CD4-positive, alpha-beta T cell treated with Interferon gamma for 1 hour (primary cell): Measurements from ENCODE around the gene ACAD10.
"Not testable (repeated sequence)": the region's sequence is repeated elsewhere in the genome, so short reads cannot be mapped to it uniquely, and the experiment has no call there.

Experiments
- DNase-seq: peaks from one replicate; pipeline ENCODE4 v3.0.0-alpha.2; 2020

Gene ACAD10

DNA sequence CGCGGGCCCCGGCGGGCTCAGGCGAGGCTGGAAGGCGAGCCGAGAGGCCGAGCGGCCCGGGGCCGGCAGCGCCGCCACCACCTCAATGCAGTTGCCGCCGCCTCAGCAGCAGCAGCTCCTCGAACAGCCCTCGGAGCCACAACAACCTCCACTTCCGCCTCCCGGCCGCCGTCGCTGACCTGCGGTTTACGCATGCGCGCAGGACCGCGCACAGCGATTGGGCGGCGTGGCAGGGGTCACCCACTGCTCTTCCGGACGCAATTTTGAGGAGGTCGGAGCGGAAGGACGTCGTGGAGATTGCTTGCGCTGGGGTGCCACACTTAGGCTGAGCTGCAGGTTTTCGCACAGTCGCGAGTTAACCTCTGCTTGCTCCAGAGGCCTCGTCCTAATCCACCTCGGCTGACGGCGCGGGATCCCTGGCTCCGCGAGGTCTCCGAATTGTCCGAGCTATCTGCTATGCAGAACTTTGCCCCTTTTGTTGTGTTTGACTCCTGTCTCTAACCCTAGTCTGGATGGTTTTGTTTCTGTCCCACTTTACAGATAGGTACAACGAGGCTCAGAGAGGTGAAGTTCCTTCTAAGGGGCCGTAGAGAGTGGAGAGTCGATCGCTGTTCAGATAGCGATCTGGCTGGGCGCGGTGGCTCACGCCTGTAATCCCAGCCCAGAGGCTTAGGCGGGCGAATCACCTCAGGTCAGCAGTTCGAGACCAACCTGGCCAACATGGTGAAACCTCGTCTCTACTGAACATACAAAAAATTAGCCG is at the start of gene ACAD10, which contains the start of gene BRAP:
Gene ACAD10, plus strand, starts transcription at position 243 of the 763 bp plus-strand sequence. CDS start 6,657 bp downstream, outside the sequence.
Gene BRAP, minus strand, starts transcription at position 146 of the 763 bp plus-strand sequence. CDS start 164 bp downstream, outside the sequence.
- DNase-seq = peak; percentile 94

DNA sequence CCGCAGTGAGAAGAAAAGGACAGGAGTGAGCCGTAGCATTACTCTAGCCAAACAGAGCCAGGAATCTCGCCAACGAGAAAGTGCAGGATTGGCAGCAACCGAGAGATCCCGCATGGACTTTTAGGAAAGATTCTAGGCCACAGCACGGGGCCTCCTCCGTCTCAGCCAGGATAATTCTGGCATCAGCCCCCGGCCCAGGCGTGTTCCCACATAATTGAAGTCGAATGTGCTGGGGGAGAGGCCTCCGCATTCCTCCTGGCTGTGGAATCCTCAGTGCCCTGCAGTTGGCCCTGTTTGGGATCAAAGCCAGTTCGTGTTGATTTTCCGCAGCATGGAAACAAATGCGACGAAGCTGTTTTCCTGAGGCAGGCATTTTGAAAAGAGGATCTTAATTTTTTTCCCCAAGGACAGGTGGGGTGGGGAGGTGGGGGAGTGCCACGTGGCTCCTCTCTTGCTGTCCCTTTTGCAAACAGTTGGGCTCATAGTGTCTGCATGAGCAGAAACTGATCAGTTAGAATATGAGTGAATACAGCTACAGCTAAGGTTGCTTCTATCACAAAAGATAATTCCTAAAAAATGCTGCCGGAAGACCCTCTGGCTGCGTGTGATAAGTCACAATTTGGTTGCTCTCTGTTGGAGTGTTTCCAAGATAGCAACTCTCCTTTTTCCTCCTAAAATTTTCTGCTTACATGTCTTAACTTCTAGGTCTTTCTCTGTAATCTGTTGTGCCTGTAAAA is 49.5 kb upstream of the ACAD10 start:
- no peak for DNase-seq

DNA sequence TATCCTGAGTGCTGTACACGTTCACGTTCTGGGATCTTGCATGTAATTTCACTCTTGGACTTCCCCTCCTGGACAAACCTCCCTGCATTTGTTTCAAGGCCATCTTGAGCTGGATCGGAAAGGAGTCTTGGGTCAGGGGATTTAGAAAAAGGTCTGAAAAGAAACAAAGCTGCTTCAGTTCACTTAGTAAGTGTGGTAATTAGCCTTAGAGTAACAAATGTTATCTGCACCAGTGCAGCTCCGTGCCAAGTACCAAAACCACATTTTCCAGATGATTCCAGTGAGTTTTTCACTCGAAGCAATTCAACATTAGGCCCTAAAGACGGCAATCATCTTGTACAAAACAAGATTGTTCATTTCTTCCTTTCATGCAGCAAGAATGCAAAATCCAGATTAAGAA is 47.3 kb upstream of the ACAD10 start:
- no peak for DNase-seq

DNA sequence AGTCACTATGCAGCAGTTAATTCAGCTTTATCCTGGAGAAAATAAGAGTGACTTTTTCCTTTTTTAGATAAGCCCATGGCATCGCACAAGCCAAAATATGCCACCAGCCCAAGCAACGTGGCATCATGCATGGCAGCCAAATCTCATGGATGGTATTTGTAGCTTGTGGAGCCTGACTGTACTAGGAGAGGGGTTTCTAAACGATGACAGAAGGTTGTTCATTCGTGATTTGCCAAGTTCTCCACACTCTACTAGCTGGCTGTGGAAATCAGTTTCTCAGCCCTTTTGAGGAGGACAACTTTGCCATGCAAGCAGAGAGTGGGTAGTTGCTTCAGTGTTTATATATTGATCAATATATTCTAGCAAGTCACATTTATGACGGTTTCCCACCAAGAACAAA is 45.3 kb upstream of the ACAD10 start:
- no peak for DNase-seq

DNA sequence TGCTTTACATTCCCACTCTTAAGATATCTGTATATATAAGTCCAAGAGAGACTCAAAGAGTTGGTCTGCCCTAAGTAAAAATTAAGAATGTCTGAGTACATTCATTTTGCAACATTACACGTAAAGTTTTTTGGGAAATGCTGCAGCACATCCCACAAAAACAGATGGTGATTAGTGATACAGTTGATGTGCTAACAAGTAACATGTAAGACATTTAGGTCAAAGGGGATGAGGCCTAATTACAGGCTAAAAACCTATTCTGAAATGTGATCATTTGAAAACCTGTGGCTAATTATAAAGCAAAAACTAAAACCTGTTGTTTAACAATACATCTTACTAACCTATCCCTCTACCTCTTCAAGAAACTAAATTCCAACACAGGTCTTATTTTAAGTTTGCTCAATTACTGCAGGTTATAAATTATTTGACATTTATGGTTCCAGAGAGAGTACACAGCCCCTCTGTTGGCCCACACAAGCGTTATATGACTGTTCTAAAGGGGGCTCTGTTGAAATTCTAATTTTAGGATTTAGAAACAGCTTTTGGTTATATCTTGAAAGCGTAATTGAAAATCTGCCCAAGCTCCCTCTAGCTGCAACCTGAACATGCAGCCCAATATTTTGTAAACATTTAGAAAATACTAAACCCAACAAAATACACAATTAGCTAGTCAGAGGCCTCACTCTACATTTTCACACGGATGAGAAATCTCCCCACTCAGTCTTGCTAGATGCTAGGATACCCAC is 43.0 kb upstream of the ACAD10 start:
- DNase-seq = no peak

DNA sequence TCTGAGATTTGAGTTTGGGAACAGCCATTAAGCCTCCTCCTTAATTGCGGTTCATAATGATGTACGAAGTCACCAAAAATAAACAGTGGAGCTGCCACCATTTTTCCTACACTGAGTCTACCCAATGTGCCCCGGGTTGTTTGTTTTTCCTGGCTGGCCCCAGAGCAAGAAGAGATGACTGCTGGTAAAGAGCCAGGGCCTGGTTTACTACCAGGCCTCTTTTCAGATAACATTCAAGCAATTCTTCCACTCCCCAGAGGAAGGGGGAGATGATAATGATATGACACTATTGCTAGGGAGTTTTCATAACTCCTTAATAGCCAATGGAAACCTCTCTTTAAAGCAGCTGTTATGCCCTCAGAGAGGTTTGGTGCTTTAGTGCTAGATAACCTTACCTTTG is 42.4 kb upstream of the ACAD10 start:
- DNase-seq = no peak

DNA sequence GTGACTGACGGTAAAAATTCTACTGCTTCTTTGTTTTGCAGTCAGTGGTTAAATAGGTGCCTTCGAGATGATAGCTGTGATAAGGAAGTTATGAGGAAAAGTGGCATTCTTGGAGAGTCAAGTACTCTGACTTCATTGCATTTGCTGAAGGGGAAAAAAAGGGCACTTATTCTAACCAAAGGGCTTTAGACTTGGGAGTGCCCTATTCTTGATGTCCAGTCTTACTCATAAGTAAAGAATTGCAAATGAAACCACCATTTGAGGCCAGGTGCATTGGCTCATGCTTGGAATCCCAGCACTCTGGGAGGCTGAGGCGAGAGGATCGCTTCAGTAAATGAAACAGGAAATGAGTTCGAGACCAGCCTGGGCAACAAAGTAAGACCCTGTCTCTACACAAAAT is 40.4 kb upstream of the ACAD10 start:
- DNase-seq = no peak

DNA sequence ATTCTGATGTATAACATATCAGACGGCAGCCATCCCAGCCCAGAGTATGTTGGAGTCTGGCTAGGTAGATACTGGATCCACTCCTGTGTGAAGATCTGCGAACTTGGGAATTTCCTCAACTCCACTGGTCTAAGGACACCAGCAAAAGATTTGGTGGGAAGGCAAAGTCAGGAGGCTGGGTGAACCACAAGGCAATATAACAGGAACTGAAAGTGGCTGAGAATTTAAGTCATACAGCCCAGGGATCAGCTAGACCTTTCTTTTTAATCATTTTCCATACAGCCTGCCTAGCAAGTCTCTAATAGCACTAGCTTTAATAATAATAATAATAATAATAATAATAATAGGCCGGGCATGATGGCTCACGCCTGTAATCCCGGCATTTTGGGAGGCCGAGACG is 34.9 kb upstream of the ACAD10 start:
- no peak for DNase-seq

DNA sequence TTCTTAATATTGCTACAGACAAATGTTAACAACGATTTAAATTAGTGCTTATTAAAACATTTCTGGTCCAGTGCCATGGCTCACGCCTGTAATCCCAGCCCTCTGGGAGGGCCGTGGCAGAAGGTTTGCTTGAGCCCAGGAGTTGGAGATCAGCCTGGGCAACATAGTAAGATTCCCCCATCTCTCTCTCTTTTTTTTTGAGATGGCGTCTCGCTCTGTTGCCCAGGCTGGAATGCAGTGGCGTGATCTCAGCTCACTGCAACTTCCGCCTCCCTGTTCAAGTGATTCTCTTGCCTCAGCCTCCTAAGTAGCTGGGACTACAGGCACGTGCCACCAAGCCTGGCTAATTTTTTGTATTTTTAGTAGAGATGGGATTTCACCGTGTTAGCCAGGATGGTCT is 33.3 kb upstream of the ACAD10 start:
- DNase-seq = not testable (repeated sequence)

DNA sequence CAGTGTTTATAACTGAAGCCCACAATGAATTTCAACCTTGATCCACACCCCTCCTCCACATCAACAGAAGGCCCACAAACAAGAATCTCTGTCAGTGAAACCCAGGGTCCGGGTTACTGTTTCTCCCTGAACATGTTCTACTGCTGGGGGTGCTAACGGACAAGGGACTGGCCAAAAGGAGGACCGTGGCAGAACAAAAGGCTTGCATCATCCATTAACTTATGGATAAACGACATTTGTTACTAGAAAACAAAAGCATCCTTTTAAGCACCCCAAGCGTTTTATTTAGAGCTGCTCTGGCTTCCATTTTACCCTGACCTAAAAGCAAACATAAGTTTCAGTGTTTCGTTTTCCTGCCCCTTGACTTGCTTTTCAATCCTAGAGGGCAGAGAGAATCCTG is 32.3 kb upstream of the ACAD10 start:
- DNase-seq = no peak

DNA sequence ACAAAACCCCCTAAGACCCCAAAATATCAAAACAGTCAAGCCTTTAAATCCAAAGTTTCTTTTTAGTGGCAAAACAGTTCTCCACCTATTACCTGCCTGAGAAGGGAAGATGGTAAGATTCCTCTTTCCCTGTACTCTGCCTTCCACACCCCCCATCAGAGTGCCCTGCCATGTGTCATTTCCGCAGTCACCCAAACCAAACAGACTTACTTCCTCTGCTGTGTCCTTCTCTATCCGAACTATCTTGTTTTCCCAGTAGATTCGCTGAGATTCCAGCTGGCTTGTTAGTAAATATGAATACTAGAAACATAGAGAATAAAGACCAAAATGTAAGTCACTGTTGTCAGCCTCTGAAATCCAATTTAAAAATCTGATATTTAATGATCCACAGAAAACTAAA is 30.5 kb upstream of the ACAD10 start:
- DNase-seq = no peak

DNA sequence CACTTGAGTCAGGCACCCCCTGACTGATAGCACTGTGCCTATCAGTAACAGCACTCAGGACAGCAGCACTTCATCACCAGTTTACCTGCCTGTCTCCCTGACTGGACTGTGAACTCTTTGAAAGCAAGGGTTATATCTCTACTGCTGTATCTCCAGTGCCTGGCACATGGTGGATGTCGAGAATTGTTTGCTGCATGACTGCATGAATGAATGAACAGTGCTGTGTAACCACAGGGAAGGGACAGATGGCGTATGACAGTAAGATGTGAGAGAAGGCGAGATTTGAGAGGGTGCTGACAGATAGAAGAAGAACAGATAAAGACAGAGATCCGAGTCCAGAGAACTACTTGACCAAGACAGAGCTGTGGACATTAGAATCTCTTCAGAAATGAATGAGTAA is 29.8 kb upstream of the ACAD10 start:
- no peak for DNase-seq

DNA sequence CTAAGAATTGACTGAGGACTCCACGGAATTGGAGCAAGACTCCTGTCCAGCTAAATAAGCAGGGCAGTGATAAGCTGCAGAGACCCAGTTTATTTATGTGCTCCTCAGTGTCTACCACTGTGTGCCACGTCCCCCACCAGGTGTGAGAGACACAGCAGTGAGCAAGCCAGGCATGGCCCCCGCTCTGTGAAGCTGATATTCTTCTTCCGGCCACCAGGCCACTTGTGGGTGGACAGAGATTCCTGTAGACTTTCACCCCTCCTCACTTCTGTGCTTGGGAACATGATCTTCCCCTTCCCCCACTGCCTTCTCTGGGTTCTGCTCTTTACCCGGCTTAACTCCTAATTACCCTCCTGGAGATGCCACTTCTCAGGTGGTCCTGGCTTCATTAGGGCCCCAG is 21.4 kb upstream of the ACAD10 start:
- no peak for DNase-seq

DNA sequence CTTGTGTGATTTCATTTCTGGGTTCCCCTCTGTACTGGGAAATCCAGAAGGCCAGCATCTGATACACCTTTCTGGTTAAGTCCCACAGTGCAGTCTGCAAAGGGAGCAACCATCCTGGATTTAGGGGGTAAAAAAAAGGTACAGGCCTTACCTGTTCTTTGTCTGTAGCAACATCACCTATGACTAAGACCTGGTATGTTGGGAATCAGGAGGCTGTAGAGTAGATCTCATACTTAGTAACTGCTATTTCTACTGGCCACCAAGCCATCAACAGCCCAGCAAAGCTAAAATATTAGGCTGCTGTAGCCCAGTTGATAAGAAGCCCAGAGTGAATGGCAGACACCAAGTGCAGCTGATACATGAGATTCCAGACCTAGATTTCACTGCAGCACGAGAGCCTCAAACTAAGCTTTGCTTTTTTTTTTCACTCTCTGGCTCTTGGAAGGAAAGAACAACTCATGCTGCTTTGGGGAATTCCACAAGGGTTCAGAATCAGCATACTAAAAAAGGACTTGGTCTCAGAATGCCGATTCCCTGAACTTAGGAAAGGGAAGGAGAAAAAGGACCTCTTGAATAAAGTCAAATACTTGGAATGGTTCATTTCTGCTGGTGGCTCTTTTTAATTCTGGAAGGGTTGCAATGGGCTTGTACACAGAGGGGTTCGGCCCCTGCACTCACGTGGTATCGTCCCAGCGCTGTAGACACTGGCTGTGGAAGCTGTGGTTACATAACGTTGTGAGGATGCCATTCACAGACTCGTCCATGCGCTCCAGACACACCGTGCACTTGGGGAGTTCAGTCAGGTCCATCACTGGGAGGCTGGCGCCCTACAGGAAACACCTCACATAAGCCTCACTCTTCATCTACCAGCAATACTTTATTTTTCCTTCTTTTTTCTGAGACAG is 20.6 kb upstream of the ACAD10 start:
- no peak for DNase-seq

DNA sequence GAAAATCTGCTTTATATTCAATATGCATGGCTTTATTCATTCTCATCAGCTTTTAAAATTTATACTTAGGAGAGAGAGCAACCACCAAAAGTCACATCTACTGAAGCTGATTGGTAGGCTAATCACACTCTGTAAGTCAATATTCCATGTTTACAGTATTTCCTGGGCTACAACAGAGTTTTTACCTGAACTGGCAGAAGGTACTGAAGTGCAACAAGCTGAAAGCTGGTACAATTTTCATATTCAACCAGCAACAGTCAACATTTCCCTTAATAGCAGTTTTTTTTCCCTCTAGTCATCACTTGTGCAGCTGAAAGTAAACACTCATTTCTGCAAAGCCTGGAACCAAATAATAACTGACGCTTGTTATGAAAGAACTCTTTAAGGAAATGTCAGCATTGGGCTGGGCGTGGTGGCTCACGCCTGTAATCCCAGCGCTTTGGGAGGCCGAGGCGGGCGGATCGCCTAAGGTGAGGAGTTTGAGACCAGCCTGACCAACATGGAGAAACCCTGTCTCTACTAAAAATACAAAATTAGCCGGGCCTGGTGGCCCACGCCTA is 13.0 kb upstream of the ACAD10 start:
- DNase-seq = no peak

DNA sequence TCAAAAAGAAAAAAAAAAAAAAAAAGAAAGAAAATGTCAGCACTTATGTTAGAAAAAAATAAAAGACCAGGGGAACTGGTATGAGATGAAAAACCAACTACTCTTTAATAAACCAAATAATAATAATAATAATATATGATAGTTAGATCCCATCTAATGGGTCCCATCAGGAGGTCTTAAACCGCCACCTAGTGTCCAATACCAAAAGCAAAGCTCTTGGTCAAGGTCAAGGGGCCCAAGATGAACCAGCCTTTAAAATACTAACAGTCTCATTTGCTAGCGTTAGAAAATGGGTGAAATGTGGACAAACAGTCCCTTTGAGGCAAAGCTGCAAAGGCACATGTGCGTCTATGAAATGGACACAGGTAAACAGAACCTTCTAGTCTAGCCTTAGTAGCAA is 12.3 kb upstream of the ACAD10 start:
- DNase-seq = no peak

DNA sequence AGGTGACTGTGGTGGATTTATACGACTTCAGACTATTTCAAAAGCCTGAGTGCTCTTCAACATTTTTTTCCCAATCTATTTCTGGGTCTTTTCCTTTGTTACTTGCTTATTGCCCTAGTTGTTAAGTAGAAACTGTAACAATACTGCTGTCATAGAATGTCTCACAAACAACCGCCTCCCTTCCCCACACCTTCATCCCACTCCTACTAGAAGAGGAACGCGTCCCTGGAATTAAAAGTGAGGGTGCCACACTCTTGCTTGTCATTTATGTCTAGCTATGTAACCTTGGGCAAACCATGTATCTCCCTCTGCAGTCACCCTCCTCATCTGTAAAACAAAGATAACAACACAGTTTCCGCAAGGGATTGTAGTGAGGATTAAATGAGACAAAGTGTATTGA is 8.7 kb upstream of the ACAD10 start:
- no peak for DNase-seq

DNA sequence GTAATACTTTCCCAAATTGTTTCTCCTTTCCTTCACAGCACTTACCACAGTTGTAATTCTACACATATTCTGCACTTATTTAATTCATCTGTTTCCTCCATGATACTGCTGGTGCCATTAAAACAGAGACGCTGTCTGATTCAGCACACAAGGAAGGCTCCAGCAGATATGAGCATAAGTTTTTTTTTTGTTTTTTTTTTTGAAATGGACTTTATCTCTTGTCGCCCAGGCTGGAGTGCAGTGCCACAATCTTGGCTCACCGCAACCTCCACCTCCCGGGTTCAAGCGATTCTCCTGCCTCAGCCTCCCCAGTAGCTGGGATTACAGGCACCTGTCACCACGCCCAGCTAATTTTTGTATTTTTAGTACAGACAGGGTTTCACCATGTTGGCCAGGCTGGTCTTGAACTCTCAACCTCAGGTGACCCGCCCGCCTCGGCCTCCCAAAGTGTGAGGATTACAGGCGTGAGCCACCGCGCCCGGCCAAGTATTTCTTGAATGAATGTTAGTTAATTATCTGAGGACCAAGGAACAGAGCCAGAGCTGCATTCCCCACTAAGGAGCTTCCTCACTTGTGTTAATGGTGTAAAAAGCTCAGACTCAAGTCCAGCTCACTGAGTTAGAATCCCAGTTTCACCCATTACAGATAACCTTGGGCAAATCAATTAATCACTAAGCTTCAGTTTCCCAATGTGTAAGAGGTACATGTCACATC is 1.2 kb upstream of the ACAD10 start:
- not testable (repeated sequence) for DNase-seq

DNA sequence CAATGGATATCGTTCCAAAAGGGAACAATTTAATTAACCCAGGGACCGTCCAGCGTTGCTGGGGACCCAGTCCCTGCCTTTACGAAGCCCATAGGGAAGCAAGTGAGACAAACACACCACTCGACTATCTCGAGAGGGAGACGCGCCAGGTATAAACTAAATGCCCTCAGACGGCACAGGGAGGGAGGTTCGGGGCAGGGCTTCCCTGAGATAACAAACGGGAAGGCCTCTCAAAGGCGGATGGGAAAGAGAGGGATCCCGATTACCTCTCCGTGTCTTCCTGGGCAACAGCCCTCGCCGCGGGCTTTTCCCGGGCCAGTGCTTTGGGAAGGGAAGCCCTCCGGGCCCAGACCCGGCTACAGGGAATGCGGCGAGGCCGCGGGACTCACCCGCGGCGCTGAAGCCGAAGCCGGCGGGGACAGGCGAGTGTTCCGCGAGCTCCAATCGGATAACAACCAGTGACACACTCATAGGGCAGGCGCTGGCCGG is 487 bp upstream of the ACAD10 start:
- DNase-seq = no peak

DNA sequence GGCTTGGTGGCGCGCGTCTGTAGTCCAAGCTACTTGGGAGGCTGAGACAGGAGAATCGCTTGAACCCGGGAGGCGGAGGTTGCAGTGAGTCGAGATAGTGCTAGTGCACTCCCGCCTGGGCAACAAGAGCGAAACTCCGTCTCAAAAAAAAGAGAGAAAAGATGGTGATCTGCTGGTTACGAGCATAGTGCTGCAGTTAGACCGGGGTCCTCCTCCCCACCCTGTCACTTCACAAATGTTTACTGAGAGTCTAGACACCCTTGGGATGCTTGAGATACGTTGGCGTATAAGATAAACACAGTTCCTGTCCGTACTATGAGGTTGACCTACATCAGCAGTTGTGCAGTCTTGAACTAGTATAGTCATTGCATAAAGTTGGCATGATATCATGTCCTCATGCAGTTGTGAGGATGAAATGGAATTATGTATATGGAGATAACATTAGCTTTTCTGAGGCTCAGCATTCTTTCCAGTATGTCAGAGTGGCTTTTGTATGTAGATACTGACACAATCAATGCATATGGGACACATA is 787 bp downstream of the ACAD10 start:
- DNase-seq = no peak

DNA sequence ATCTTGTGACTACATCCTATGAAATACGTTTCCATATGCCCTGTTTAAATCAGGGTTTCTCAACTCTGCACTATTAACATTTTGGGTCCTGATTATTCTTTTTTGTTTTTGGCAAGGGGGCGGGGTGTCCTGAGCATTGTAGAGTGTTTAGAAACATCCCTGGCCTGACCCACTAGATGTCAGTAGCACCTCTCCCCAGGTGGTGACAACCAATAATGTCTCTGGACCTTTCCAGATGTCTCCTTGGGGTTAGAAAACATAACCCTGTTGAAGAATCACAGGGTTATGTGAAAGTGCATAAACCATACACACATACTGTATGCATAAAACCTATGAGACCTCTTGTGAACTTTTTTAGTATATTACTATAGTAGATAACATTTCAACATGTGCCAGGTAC is 1.4 kb downstream of the ACAD10 start:
- DNase-seq = no peak
